ENCODE measurements around the gene OLFML1.

Gene OLFML1

DNA sequence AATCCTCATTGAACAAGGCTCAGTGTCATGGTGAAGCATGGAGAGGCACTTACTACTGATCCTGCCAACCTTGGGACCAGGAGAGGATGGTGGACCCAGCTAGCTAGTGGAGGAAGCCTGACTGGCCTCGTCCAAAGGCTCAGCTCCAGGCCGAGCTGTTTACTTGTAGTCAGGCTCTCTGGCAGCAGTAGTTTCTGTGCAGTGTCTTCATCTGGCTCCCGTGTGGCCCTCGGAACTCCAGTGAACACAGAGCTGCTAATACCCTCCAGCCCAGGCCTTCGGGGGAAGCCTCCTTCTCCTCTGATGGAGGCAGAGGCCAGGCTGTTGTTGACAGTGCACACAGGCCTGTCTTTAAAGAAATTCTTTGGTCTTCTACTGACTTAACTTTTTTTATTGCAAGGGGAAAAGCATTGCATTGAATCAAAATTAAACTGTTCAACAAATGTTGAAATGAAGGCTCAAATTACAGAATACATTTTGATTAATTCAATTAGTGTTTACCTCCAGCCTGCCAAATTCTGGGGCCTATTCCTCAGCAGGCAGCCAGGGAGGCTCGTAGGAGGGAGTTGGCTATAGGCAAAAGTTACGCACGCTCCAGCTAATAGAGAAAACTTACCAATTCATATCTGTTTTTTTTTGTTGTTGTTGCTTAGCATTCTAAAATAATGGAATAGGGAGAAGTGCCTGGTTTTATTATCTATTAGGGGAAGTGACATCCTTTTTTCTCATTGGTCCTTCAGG, 47.3 kb downstream of the OLFML1 start:
- no peak for DNase-seq (ENCODE audit: low read depth, low spot score)

DNA sequence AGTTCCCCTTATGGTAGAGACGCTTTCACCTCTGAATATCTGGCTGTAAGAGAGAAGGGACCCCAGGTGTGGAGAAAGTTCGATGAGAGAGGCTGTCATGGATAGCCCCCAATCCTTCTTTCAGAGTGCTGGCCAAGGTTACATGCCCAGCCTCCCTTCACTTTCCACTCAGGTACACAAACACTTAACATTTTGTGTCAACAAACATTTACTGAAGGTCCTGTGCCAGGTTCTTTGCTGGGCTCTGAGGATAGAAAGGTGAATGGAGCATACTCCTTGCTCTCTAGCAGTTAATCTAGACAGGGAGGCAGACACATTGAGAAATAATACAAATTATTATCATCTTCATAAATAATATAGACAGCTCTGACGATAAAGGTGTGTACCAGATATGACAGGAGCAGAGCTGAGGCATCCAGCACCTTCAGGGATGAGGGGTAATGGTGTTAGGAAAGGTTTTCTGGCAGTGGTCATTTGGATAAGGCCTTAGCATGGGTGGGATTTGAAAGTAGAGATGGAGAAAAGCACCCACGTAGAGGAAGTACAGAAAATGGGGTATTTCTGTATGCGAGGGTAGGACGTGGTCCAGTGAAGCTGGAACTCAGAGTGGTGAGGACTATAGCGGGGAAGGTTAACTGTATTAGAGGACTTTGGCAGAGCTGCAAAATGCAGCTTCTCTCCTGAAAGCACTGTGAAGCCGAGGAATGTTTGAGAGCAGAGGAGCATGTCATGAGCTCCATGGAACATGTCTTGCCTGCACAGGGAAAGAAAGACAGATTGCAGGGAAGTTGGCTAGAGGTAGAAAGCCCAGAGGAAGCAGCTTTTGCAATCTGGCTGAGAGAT, 48.1 kb downstream of the OLFML1 start:
- no peak for DNase-seq (ENCODE audit: low read depth, low spot score)

DNA sequence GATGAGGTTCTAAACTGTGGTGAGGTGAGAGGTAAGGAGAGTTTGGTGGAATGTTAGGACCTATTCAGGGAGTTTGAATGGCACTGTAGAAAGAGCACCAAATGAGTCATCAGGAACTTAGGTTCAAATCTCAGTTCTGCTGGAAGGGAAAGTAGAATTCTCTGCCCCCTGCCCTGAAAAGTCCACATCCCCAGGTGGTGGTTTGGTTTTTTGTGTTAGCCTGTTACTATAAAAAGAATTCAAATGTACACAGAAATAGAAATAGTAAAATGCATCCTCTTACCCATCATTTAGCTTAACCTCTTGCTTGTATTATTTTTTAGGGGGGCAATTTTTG, 48.7 kb downstream of the OLFML1 start:
- DNase-seq (ENCODE audit: low read depth, low spot score) = no peak

DNA sequence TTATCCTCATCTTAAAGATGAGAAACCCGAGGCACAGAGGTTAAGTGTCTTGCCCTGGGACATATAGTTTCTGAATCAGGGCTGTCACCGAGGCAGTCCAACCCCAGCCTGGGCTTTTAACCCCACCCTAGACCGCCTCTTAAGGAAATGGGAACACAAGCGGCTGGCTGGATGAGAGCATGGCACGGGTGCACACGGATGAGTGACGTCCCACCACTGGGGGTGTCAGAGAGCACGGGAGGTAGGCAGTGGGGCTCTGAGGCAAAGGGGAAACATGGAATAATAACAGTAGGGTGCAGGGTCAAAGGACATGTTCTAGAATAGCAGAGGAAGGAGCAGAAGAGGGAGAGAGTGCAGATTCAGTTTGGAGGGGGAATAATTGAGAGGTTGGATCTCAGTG, 50.8 kb downstream of the OLFML1 start:
- no peak for DNase-seq (ENCODE audit: low read depth, low spot score)

DNA sequence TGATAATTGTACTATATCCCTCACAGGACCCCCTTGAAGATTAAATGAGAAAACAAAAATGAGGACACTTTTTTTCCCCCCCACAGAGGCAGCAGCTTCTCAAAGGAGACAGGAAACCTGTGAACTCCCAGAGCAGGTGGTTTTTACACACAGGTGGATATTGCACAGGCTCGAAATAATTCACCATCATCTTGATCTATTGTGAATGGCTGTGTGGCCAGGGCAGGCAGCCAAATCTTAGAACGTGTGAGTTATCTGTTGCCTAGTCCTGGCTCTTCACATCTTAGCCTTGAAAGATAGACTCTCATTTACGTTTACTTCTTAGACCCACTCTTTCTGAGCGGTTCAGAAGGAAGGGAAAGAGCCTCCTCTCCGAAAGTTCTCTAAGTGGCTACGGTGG, 52.0 kb downstream of the OLFML1 start:
- no peak for DNase-seq (ENCODE audit: low read depth, low spot score)

DNA sequence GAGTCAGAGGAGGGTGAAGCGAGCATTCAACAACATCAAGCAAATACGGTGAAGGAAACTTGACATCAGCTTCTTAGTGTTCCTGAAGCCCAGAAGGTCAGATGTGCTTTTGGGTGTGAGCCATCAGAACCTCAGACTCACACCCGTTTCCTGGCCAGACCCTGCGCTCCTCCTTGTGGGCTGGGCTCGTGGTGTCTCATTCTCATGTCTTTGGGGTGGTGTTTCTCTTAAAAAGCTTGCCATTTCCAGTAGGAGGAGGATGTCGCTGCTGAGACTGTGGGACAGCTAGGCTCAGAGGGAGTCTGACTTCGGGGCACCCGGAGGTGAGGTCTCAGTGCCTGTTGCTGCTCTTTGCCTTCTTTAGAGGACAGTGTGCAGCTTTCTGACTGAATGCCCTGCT, 52.7 kb downstream of the OLFML1 start:
- DNase-seq (ENCODE audit: low read depth, low spot score) = no peak

DNA sequence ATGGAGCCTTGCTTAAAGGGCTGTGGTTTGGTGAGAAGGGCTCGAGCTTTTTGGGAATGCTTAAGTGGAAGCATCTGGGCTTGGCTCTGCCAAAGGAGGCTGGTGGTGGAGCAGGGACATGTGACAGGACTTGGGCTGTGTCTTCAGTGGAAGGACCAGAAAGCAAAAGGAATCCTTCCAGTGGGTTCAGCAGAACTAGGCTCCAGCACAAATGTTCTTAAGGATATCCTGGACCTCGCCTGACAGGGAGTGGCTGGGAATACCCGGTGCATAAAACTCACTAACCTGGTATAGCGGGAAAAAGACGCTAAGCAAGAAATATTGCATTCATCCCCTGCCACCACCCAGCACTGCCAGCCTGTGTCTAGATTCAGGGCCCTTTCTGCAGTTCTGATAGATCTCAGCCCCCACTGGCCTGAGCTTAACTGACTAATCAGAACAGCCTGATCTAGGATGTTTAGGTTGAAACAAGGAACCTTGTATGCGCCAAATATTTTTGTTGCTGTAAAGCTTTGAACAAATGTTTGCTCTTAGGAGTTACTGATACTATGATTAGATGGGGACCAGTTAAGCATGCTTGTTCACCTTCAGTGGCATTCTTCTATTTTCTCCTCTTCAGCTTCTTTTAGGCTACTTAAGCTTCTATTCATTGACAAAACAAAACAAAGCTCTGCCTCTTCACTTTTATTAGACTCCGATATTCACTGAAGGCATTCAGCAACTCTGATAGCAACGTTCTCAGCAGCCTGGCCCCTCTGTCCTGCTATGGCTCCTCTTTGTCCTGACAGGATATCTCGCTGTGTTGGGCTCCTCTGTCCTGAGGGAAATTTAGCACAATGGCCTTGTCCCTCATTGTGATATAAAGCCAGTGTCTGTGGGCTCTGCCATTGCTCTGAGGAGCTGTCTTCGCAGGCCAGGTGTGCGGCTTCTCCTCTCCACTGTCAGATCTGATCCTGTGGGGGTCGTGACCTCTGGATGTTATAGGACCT, 53.5 kb downstream of the OLFML1 start:
- no peak for DNase-seq (ENCODE audit: low read depth, low spot score)

DNA sequence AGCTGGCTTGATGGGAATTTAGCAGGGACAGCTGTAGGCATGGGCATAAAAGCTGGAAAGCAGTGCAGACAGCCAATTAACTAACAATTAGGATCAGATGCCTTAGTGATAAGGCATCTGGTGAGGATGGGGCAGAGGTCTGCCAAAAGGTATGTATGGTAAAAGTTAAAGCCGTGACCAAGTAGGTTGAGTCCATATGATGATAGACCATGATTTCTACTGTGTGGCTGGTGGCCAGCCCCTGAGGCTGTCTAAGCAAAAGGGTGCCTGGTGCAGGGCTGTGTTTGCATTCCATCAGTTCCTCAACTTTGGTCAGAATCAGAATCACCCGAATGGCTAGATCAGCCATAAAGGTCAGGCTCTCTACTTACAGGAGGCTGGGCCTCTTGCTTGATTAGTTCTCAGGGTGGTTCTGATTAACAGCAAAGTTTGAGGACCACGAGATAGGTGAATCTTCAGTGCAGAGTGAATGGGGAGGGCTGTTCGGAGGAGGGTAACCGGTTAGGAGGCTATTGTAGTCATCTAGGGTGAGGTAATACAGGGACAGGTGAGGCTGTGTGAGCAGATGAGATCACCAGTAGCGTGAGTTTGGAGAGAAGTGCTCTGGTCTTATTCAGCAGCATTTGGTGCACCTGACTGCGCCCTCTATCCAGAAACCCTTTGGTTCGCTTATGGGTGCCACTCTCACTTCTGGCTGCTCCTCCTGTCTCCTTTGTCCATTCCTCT, 55.7 kb downstream of the OLFML1 start:
- no peak for DNase-seq (ENCODE audit: low read depth, low spot score)

DNA sequence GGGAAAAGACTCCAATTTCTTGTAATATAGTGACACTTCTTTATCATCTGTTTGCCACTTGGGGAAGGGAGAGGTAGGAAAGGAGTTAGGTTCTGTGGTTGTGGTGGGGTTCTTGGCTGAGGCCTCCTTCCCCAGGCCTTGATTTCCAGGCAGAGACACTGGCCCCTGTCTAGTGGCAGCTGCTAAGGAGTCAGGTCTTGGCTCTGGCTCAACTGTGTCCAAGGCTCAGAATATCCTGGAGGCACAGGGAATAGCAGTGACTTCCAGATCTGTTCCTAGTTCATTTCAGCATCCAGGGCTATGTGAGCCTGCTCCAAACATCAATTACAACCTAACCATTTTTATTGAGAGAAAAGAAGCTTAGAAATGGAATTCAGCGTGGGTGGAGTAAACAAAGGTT, 58.0 kb downstream of the OLFML1 start:
- no peak for DNase-seq (ENCODE audit: low read depth, low spot score)

DNA sequence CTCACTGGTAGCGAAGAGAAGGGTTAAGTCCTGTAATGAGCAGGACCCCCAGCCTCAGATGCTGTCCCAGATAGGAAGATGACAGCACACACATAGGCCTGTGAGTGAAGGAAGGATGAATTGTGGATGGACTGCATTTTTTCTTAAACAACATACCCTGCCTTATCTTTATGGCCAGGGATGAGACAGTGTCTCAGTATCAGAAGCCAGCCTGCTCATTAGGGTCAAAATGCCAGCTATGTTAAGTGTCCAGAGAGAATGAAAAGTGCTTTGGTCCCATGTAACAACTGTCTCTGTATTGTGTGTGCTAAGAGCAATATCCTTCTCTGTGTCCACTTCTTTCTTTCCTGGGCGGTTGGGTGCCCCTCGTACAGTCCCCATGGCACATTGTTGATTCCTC, 58.7 kb downstream of the OLFML1 start:
- no peak for DNase-seq (ENCODE audit: low read depth, low spot score)

DNA sequence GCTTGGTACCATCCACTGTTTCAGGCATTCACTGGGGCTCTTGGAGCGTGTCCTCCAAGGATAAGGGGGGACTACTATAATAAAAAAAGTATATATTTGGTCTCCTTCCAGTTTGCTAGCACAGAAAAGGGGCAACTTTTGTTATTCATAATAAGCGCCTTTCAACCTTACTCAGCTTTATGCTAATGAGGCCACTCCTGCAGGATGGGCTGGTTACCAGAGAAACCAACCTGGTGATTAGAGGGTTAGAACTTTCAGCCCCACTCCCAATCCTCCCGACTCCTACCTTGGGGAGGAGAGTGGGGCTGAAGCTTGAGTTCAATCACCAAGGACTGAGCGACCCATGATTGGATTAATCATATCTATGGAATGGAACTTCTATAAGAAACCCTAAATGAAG, 60.3 kb downstream of the OLFML1 start:
- no peak for DNase-seq (ENCODE audit: low read depth, low spot score)

DNA sequence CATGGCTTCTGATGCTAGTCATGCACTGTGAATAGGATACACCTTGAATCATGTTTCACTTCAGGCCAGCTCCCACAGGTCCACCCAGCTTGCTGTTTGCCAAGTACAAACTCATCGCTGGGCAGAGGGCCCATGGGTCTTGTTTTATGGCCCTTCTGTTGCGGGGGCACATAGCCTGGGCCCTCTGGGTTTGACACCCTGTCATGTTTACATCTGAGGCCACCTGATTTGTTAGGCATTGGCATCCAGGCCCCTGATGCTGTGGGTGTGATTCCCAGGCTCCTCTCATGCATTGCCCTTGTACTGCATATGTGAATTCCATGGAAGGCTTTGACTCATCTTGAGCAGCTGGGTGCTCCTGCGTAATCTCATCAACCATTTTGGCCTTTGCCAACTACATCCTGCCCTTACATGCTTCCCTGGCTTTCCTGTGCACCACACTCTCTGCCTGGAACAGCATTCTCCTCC, 61.1 kb downstream of the OLFML1 start:
- no peak for DNase-seq (ENCODE audit: low read depth, low spot score)

DNA sequence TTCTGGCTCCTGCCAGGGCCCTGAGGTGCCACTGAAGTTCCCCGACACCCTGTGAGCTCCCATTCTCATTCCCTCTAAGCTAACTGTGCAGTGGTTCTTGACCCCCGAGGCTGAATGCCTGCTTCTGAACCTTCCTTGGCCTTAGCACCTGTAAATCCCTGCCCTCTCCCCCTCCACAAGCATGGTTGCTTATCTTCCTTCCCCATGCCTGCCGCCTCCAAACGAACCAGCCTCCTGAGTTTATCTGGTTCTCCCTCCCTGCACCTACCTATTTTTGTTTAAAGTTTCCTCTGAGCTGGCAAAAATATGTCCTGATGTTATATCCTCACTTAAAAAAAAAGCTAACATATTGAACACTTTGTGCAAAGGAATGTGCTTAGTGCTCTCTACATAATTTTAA, 62.4 kb downstream of the OLFML1 start:
- no peak for DNase-seq (ENCODE audit: low read depth, low spot score)

DNA sequence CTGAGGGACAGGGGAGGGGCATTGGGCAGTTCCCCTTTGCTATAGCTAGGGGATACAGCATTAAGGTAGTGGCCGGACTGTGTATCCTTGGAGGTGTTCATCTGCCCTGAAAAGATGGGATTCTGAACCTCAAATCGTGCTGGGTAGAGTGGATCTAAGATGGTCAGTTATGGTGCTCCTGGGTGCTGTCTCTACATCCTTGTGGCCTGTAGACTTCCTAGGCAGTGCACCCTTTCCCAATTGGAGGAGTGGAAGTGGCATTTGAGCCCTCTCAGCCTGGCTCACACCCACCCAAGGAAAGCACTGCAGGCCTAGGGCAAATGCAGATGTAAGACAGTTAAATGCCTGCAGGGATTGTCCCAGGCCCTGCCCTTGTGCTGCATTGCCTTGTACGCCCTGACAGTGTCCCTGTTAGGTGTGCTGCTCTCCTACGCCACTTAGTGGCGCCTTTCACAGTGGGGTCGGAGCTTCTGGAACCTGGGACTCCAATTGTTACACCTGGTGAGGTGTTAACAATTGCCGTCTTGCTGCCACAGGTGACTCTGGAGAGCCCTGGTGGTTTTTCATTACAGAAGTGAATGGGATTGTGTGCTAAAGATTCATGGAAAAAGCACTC, 63.5 kb downstream of the OLFML1 start:
- no peak for DNase-seq (ENCODE audit: low read depth, low spot score)

DNA sequence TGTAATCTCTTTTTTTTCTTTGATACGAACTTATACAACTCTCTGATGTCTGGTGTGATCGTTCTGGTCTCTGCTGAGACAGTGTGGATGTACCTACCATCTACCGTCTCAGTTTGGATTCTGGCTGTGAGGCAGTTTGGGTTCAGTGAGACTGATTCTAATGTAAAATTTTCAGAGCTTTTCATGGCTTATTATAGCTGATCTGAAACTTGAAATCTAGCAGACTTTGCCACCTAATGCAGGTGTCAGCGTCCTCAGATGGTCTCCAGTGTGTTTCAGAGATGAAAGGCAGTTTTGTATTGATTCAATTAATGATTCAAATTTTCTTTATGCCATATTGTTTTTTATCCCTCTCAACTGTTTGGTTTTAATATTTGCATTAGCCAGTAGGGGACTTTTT, 64.4 kb downstream of the OLFML1 start:
- no peak for DNase-seq (ENCODE audit: low read depth, low spot score)

DNA sequence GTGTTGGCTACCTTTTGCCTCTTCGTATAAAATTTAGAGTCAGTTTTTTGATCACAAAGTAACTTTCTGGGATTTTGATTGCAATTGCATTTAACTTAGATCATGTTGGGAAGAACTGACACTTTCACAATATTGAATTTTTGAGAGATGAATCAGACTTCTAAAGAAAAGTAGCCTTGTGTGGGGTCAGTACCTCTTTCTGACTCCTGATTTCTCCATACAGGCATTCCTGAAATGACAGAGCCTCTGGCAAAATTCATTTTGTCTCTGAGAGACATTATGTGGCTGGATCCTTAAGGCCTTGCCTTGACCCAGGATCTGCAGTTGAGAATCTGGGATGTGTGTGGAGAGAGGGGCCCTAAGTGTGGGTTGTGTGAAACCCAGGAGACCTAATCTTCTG, 66.3 kb downstream of the OLFML1 start:
- no peak for DNase-seq (ENCODE audit: low read depth, low spot score)

DNA sequence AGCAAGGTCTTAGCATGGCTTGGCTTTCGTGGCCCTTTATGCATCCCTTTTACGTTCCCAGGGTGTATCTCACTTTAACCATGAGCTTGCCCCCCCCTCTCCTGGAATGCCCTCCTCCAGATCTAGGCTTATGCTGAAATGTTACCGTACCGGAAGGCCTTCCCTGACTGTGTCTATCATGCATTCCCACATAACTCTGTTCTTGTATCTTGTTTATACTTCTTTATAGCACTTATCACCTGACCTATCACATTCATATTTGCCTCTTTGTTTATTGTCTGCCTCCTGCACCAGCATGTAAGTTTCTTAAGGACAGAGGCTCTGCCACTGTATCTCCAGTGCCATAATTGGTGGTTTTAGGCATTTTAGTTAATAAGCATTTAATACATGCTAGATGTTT, 67.4 kb downstream of the OLFML1 start:
- no peak for DNase-seq (ENCODE audit: low read depth, low spot score)

DNA sequence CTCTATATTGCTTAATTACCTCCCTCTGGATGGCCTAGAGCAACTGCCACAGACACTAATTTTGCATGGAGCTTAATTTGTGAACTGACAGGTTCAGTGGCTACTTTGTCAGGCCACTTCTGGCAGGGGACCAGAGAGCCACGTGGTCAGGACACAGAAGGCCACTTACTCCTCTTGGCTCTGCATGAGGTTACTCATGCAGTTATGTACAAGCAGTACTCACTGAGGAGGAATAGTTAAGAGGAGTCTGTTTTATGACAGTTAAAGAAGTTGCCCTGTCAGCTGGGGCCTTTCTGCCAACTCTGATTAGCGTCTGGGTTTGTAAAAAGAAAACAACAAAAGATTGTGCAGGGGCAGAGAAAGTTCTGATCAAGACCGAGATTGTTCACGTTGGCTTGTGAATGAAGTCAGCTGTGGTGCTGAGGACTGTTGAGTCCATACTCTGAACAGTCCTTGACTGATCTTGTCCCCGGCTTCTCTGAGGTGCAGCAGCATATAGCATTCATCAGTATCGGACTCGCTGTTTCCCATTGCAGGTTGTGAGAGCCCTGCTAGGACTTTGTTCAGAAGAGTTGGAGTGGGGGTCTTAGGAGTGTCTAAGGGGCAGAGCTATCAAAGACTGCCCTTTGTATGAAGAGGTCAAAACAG, 69.9 kb downstream of the OLFML1 start:
- DNase-seq (ENCODE audit: low read depth, low spot score) = no peak

DNA sequence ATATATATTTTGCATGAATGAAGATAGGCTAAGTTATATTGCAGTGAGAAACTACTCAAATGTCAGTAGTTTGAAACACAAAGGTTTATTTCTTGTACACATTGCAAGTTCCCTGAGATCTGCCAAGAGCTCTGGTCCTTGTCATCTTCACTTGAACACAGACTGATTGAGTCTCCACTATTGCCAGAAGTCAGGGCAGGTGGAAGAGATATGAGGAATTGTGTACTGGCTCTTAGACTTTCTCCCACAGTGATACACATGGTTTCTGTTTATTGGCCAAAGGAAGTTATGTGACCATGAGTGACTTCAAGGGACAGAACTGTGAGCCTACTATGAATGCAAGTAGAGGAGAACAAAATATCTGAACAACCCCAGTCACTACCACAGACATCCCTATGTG, 72.7 kb downstream of the OLFML1 start:
- no peak for DNase-seq (ENCODE audit: low read depth, low spot score)

Data from smooth muscle cell of the brain vasculature (primary cell).